NCI-H187 (cell line): ENCODE measurements around the gene DNAI1.

Experiments
- DNase-seq, 2 experiments: peaks; one replicate each; lab custom pipeline; 2025; lab: John Stamatoyannopoulos, UW

DNAI1 gene

DNA sequence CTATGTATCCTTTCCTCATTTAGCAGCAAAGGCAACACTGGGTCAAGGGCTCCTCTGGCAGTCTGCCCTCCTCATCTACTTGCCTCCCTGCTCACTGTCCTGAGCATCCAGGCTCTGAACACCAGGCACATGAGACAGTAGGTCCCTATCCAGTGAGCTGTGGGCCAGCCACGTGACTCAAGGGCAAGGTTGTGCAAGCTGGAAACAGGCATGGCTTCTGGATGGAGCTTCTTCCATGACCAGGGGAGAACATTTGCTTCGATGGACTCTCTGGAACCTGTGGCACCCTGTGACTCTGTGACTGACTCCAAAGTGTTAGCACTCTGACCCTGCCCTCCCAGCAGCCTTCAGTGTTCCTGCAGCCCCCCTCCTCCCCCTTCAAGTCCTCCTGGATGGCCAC lies 33.0 kb downstream of the DNAI1 start:
- no peak for DNase-seq

DNA sequence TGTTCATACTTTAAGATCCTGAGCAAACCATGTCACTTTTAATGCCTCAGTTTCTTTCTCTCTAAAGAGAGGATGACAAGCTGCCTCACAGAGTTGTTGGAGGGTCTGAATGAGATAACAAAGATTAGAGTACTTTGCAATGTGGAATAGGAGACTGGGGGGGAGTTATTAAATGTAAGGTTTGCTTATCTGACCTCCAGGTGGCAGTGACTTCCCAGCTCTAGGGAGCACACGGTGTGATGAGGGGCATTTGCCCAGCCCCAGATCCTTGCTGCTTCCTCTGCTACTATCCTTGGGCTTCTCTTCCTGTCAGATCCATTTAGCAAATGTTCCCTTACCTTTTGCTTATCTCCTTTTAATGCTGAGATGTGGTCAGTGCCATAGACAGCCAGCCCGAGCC lies 33.4 kb downstream of the DNAI1 start:
- DNase-seq: no peak

DNA sequence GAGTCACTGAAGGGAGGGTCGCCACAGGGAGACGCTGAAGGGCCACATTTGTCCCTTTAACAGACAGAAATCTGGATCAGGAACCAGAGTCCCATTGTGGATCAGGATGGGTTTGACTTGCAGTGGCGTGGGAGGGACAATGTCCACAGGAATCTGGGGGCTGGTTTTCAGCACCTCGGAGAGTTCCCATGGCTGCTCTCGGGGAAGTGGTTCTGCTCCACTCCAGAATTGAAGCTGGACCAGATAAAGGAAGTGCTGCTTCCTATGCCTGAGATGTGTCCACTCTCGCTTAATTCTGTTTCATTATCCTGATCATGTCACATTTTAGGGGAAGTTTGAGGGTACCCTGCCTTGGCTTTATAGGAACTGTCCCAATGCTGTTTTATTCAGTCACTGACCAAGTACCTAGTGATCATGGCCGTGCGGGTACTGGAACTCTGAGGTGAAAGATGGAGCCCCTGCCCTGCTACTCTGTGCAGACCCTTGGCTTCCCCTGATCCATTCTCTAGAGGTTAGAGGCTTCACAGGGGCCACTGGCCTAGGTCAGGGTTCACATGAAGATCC lies 35.4 kb downstream of the DNAI1 start:
- DNase-seq: no peak

DNA sequence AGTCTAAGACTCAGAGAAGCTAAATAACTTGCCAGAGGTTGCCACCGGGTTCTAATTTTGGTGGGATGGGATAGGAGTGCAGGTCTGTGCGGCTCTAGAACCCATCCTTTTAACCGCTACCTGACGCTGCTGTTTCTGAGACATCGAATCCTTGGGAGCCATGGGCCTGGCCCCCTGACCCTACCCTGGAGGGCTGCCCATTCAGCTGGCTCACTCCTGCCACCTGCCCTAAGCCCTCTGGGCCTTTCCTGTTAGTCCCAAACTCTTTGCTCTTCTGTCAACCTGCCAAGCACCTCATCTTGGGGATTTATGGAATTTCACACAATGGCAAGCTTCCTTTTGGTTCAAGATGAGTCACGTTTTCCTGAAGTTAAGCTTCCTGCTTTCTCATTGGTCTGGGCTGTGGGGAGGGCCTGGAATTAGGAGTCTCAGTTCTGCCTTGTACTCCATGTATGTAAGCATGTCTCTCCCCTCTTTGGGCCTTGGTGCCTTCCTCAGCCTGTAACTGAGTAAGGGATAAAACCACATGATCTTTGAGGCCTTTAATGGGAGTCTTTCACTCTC lies 37.6 kb downstream of the DNAI1 start:
- DNase-seq: no peak

DNA sequence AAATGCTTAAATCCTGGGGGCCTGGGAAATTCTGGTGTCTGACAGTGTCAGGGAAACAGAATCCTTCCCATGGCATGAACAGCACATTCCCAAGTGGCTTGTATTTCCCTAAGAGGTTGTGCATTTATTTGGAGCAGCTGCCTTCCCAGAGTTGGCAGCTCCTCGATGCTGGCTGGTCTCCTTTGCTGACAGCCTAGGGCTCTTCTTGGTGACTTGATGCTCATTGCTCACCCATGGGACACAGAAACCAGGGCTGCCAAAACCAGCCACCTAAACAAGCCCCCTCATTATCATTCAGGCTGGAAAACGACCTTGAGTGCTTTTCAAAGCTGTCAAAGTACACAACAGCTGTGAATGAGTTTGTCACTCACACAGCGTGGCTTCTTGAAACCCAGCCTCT lies 39.9 kb downstream of the DNAI1 start:
- DNase-seq: no peak

DNA sequence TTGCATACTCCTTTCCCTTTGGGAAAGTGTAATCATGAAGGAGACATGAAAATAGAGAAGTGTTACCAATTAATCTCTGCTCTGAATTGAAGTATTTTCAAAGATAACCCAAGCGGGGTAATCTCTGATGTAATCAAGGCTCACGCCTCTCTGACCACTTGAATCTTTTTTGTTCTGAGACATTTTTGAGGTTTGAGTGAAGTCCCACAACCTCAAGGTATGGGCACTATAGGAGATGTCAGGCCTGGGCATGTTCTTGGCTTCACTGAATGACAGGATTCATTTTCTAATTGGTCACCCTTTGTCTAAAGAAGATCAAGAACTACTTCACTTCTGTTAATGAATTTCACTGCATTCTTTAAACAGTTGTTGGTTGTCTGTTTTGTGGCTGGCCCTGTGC lies 40.5 kb downstream of the DNAI1 start:
- DNase-seq: no peak

DNA sequence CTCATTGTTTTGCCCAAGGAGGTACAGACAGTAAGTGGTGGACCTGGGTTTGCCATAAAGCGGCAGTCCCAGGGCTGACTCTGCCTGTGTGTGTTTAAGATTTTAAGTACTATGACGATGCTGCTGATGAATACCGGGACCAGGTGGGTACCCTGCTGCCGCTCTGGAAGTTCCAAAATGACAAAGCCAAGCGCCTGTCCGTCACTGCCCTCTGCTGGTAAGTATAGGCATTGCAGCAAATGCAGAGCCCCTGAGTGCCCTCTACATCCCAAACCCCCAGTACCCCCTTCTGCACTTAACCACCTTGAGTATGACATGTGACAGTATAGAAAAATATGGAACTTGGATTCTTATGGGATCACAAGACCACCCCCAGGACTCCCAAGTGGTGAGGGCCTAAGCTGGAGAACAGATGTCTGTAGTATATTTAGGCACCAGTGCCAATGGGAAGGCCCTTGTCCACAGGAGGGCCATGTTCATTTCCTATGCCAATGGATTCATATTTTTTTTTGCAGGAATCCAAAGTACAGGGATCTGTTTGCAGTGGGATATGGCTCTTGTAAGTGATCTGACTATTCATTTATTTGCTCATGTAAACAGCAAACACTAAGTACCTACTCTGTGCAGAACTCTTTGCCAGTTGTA lies 42.1 kb downstream of the DNAI1 start:
- peak; percentile 8 to 30 for DNase-seq

DNA sequence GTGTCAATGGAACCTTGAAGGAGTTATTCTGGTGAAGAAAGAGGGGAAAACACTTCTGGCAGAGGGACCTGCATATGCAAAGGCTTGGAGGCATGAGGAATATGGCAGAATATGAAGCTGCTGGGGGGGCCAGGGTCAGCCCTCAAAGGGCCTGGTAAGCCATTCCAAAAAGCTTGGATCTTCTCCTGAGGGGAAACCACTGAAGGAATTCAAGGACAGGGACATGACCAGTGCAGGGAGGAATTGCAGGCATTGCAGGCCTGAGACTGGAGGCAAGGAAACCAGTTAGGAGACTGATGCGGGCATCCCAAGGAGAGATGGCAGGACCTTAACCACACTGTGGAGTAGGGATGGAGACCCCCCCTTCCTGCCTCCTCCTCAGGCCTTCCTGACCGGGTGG lies 42.8 kb downstream of the DNAI1 start:
- DNase-seq: no peak

DNA sequence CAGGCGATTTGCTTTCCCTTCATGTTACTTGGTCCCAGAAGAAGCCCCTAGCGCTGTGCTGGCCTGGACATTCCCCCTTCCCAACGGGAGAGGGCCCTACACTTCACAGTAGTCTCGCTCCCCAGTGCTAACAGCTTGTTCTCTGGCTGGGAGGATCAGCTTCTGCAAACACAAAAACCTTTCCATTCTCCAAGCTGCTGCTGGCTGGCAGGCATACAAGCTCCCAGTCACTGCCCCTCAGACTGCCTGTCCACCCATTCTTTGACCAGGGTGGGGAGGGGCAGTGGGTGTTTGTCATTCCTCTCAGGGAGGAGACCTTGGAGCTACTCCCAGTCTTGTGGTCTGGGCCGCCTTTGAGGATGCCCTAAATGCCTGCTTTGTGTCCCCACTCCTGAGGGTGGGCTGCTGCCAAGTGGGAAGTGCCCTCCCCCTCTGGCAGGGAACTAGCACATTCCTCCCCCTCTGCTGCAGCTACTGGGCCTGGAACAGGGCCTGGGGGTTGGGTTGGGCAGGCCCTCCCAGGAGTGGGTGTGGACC lies 43.4 kb downstream of the DNAI1 start:
- no peak for DNase-seq

DNA sequence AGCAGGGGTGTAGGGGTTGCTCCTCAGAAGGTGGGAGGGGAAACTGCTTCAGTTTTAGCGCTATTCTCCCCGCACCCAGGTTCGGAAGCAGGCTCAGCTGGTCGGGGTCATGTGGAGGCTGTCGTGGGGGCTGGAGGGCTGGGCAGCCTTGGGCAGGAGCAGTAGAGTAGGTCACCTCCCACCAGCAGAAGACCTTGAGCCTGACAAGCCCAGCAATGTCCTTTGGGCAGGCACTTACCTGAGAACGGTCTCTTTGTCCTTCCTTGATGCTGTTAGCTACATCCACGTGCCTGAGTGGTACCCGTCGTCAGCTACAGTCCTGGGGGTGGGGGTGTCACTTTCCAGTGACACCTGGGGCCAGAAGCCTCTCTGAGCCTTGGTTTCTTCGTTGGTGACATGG lies 43.9 kb downstream of the DNAI1 start:
- DNase-seq: no peak

DNA sequence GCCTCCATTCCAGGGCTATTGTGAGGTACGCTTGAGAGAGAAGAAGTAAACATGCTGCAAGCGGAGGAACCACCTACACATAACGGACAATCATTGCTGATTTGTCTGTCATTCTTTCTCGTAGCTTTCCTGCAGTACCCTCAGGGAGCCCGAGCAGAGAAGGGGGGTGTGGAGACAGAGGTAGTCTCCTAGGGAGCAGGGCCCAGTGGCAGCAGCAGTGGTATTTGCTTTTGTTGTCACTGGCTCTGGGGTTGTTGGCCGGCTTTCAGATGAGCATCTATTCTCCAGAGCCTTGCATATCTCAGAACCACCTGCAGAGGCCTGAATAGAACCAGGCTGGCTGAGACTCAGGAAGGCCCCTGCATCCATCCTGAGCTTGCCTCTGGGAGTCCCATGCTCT lies 44.3 kb downstream of the DNAI1 start:
- DNase-seq: no peak

DNA sequence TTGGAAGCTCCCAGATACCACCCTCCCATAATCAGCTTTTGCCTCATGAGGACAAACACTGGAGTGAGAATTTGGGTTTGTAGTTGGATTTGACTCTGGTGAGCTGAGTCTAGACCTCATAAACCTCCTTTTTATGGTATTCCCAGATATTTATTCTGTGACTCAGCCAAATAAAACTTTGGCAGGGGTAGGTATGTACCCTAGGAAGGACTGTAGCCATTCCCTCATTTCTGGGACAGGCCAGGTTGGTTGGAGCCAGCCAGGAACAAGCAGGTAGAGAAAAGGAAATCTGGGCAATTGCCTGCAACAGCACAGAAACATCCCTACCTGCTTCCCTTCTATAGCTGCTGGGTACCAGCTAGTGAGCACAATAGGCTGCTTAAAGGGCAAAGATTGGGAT lies 44.8 kb downstream of the DNAI1 start:
- no peak for DNase-seq

DNA sequence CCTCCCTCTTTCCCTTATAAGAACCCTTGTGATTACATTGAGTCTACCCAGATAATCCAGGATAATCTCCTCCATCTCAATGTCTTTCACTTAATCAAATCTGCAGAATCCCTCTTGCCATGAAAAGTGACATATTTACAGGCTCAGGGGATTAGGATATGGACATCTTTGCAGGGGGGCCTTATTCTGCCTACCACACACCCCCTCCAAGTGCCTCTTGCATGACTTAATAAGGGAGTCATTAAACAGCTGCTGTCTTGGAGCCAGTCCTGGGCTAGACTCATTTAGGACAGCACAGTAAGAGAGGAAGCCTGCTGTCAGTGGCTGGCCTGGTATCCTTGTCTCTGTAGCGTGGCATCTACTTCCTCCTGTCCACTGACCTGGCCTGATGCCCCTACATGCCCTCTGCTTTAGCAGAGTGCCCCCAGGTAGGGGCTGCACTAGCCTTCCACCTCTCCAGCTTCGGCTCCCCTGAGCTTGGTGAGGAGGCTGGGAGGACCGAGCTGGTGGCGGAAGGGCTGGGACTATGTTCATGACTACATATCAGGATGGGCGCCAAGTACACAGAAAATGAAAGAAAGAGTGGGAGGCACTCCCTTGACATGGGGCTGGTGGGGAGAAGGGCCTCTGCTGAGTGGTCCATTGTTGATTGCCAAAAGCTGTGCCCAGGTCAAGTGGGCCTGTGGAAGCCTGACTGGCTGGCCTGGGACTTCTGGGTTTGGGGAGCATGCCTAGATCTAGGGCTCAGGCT lies 46.9 kb downstream of the DNAI1 start:
- DNase-seq: no peak

DNA sequence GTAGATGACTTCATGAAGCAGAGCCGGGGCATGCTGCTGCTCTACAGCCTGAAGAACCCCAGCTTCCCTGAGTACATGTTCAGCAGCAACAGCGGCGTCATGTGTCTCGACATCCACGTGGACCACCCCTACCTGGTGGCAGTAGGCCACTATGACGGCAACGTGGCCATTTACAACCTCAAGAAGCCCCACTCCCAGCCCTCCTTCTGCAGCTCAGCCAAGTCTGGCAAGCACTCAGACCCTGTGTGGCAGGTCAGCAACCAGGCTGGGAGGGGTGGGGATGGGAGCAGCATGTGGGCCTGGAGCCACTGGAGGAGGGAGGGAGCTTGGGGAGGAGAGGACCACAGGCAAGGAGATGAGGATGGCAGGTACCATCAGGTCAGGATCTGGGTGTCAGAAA lies 48.0 kb downstream of the DNAI1 start:
- DNase-seq: no peak

DNA sequence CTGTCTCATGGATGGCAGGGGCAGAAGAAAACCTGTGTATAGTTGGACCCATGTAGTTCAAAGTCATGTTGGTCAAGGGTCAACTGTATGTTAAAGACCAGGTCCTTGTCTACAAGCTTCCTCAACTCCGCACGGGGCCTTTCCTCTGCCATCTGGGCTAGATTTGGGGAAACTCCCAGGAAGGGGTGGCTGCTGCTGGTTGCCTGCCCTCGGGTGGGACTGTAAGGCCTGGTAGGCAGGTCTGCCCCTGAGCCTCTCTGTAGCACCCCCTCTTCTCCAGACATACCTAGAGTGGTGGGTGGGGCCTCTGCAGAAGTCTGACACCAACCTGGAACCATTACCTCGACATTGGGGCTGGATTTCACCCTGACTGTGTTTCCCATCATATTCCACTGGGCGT lies 49.0 kb downstream of the DNAI1 start:
- DNase-seq: no peak

DNA sequence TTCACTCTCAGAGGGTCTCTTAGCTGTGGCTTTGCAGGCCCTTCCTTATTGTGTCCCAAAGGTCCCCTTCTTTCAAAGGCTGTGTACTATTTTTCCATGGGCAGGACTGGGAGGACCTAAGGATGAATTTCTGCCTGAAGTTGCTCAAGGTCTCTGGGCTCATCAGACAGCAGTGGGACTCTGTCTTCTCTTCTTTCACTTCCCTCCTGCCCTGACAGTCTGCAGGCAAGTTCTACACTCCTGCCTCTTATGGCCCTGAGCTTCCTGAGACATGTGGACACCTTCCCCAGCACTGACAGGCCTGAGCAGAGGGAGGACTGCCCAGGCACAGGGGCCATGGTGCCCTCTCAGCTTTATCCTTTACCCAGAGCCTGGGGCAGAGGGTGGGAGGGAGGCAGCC lies 49.4 kb downstream of the DNAI1 start:
- no peak for DNase-seq

DNA sequence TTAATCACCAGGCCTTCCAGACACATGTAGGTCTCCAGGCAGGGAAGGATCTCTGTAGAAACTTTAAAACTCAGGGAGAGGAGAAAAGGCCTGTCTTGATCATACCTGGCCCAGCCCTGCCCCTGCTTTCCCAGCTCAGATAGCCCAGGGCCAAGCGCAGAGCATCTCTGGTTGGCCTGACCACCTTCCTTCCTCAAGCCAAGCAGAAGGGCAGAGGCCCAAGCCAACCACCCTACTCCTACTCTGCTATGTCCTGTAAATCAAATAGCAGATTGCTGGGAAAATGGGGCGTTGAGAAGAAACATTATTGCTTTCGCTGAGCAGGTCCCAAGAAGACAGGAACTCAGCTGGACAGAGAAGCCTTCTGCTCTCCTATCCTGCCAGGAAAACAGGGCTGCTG lies 49.9 kb downstream of the DNAI1 start:
- no peak for DNase-seq

DNA sequence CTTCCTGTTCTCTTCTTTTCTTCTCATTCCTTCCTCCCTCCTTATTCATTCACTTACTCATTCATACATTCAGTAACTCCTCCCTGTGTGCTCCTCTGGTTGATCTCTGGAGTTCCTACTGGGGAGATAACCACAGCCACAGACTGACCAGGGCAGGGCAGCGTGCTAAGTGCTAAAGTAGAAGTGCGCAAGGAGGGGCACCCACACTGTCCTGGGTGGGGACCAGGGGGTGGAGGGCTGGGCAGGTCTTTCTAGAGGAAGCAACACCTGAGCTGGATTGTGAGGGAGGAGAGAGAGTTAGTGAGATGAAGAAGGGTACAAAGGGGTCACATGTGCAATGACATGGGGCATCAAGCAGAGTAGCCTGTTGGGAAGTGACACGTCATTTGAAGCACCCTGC lies 50.3 kb downstream of the DNAI1 start:
- DNase-seq: no peak

DNA sequence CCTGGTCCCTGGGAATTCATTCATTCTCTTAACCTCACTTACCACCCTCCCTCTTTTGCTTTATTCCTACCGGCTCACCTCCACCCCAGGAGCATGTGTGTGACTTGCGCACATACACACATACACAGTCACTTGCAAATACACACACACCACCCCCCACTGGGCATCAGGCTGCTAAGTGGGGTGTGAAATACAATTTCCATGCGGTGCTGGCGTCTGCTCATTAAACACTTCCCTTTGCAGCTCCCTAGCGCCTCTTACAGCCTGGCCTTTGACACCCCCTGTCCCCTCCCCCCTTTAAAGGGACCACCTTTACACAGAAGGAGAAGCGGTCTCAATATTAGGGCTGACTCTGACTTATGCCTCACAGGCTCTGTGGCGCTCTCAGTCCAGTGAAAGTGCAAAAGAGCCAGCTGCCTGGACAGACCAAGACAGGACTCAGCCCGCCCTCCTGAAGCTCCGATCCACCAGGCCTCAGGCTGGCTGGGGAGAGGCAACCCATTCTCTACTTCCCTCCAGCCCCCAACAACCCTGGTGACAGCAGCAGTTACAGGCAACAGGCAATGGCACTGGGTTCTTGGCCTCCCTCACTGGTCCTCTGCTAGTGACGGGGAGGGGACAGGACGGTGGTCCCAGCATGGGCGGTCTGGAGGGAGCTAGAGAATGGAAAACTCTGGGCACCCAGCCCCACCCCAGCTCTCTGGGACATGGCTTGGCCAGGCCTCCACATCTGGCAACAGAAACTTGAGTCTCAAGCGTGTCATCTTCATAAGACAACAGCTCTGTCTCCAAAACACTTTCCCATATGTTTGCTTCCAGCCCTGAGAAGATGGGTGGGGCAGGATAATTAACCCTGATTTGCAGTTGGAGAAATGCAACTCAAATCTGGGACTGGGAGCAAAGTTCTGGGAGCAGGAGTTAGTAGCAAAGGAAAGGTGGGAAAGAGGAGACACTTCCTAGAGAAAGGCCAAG lies 52.2 kb downstream of the DNAI1 start:
- DNase-seq: no peak

DNA sequence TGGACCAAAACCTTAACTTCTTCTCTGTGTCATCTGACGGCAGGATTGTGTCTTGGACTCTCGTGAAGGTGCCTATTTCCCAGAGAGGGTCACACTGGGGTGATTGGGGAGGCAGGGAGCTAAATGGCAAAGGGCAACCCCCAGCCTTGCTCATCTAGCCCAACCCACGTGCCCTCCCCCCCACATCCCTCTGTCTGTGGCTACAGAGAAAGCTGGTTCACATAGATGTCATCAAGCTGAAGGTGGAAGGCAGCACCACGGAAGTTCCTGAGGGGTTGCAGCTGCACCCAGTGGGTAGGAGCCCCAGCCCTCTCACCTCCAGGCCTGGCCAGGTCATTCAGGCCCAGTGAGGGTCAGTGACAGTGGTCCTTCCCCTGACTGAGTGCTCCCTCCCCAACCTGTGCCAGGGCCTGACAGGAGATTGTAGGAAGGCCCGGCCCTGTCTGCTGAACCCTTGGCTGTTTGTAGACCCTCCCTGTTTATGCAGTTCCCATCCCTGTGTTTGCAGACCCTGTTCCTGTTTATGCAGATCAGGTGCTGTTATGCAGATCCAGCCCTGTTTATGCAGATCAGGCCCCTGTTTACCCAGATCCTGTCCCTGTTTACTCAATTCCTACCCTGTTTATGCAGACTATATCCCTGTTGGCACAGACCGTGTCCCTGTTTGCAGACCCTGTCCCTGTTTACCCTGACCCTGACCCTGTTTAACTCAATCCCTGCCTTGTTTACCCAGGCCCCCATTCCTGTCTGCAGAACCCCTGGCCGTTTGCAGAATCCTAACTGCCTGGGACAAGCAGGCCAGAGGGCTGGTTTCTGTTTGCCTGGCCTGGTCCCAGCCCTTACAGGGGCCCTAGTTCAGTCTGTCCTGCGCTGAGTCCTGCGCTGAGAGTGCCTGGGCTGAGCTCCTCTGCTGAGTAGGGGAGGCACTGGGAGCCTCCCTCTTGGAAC lies 53.8 kb downstream of the DNAI1 start:
- DNase-seq: no peak
